ENCODE measurements around the gene EIF1AX.

EIF1AX gene

DNA sequence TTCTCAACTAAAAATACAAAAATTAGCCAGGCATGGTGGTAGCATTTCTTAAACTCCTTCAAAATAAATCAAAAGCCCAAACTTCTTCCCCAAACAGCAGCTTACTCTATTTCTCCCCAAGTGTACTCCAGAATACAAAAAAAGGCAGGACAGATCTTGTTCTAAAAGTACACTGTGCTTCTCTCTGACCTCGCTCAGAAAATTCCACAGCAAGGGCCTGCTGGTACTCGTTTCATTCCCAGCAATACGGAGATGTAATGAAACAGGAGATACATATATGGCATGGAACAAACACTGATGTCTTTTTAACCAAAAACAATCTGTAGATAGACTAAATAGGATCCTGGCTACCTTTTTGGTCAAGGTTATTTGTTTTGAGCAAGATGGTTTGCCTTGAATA, 50.1 kb downstream of the EIF1AX start:
- H3K27me3 ChIP-seq (ENCODE audit: insufficient read depth, low read length), result no peaks in the 10 kb centered on the region
- no peak overlapping the region for H3K4me3 ChIP-seq (ENCODE audit: low read depth, low read length)
- no peak overlapping the region for H3K27ac ChIP-seq (ENCODE audit: low read depth, low read length)
- no peaks in the 10 kb centered on the region for H3K79me2 ChIP-seq (ENCODE audit: control insufficient read depth, insufficient read depth, low read length, unreplicated experiment)
- H2AFZ ChIP-seq (ENCODE audit: low read length, unreplicated experiment), result no peak overlapping the region
- no peaks in the 10 kb centered on the region for H3K4me1 ChIP-seq (ENCODE audit: control insufficient read depth, insufficient read depth, low read length, unreplicated experiment)
- no peaks in the 10 kb centered on the region for H3K36me3 ChIP-seq (ENCODE audit: insufficient read depth, low read length)

DNA sequence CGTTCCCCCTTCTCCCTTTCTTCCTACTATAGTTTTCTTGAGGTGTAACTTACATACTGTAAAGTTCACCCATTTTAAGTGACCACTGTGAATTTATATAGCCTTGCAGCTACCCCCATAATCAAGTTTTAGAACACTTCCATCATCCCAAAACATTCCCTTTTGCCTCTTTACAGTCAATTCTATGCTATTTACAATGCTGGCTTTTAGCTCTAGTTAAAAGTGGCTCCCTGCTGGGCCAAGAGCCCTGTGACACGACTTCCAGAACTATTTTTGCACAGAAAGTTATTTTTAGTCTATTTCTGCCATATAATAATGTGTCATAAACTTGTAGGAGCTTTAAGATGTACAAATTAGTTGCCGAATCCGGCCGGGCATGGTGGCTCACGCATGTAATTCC, 51.8 kb downstream of the EIF1AX start:
- no peaks in the 10 kb centered on the region for H3K36me3 ChIP-seq (ENCODE audit: insufficient read depth, low read length)
- no peaks in the 10 kb centered on the region for H3K79me2 ChIP-seq (ENCODE audit: control insufficient read depth, insufficient read depth, low read length, unreplicated experiment)
- no peaks in the 10 kb centered on the region for H3K4me1 ChIP-seq (ENCODE audit: control insufficient read depth, insufficient read depth, low read length, unreplicated experiment)
- H3K27ac ChIP-seq (ENCODE audit: low read depth, low read length), result no peak overlapping the region
- H3K4me3 ChIP-seq (ENCODE audit: low read depth, low read length), result no peak overlapping the region
- H3K27me3 ChIP-seq (ENCODE audit: insufficient read depth, low read length), result no peaks in the 10 kb centered on the region
- H2AFZ ChIP-seq (ENCODE audit: low read length, unreplicated experiment), result no peak overlapping the region

DNA sequence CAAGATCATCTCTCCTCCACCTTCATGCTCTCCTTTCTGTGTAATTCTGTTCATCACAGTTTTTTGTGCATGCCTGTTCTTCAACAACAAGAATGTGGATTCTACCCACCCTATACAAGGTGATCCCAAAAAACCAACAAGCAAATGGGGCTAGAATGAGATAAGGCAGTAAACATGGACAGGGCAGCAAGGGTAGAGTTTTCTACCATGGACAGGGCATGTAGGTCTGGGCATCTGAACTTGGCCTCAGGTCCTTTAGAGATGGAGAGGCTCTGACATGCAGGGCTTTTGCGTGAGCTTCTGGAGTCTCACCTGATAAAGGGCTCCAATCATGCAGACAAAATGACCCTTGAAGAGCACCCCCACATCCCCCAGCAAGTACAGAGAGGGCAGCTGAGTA, 61.4 kb downstream of the EIF1AX start:
- Histone ChIP-seq H2AFZ (ENCODE audit: low read length, unreplicated experiment) (no peak overlapping the region), H3K4me3 (ENCODE audit: low read depth, low read length) (no peak overlapping the region), H3K36me3 (ENCODE audit: insufficient read depth, low read length) (no peaks in the 10 kb centered on the region), H3K4me1 (ENCODE audit: control insufficient read depth, insufficient read depth, low read length, unreplicated experiment) (no peaks in the 10 kb centered on the region), H3K27me3 (ENCODE audit: insufficient read depth, low read length) (no peaks in the 10 kb centered on the region), H3K27ac (ENCODE audit: low read depth, low read length) (no peak overlapping the region), H3K79me2 (ENCODE audit: control insufficient read depth, insufficient read depth, low read length, unreplicated experiment) (no peaks in the 10 kb centered on the region)
